HuH-7.5 (cell line): ENCODE data around the gene IGF2.

Experiments used
- DNase-seq: peaks from one replicate; pipeline ENCODE4 v3.0.0; 2011; ENCODE audit warnings: low spot score

IGF2 gene

GRCh38 chr11:2103668-2104523, 35.3 kb downstream of the IGF2 start:
- no peak for DNase-seq

- DNase-seq: no peak
These were observed 36.3 kb downstream of the IGF2 start for GRCh38 chr11:2102883-2103213.

GRCh38 chr11:2102132-2102882, 36.9 kb downstream of the IGF2 start:
- peak; percentile 67 for DNase-seq

DNA sequence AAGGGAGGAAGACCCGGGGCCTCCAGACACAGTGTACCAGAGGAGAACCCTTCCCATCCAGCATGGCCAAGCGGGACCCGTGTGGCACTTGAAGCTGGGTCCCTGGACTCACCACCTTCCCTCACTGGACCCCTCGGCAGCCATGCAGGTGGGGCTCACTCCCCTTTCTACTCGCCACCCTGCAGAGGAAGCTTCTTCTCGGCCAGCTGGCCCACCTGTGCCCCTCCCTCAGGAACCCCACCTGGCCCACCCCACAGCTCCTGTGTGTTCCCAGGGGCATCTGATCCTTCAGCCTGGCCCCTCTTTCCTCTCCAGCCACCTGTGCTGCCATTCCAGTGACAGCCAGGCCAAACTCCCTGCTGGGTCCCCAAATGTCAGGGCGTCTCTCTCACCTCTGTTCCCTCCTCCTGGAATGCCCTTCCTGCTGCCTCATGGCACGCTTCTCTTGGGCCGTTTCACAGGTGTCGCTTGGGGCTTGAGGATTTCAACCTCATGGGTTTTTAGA, 38.0 kb downstream of the IGF2 start:
- no peak for DNase-seq

GRCh38 chr11:2100361-2101170, 38.6 kb downstream of the IGF2 start:
- DNase-seq: no peak

DNA sequence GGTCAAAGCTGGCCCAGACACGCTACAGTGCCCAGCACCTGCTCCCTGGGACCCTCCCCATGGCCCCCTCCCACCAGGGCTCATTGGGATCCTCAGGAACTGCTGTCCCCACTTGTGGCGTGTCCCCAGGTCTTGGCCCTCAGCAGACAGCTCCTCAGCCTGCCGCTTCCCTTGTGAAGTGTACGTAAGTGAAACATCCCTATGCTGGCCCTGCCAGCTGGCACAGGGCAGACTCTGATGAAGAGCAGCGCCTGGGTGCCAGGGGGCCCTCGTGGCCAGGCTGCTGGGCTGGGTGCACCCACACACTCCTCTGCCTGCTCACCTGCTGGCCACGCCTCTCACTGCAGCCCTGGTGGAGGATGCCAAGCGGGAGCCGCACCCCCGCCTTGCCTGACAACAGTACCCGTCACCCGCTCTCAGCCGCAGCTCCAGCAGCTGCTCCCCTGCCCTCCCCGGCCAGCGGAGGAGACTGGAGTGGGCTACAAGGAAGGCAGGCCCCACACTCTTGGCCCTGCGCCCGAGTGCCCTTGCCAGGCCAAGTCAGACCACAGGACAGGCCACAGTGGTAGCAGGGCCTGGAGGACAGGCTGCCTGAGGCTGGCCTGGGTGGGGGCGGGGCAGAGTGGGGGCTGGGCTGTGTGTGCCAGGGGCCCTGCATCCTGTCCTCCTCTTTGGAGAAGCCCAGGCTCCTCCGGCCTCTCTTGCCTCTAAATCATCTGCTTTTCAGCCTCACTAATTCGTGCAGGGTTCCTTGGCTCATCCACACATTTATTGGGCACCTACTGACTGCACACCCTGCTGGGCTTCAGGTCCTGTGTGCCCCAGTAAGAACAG, 39.5 kb downstream of the IGF2 start:
- DNase-seq: no peak

DNA sequence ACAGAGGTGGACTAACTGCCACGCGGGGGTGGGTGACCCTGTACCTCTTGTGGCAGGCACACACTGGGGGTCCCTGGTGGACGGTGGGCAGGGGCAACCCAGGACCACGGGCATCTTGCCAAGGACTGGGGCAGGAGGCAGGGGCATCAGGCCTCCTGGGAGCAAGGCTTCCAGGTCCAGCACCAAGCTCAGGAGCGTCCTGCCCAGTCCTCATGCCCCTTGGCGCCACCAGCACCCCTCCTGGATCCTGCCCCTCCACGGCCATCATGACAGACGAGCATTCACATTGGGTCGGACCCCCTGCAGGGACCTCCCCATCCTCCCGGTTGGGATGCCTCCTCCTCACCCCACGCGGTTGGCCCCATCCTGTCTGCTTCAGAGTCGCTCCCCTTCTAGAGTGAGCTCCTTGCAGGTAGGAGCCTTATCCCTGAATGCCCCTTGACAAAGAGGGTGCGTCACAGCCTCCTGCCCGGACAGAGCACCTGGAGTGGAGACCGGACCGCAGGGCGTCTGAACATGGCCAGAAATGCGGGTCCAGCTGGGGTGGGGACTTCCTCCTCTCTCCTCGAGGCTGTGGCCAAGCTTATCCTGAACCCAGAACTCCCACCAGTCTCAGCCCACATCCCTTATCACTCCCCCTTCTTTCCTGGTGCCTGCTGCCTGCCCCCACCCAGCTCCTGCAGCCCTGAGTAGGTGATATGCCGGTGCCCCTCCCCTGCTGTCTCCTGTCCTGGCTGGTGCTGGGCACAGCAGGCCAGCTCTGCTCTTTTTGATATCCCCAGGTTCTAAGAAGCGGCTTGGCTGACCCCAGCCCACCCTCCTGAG, 40.3 kb downstream of the IGF2 start:
- DNase-seq: no peak

GRCh38 chr11:2097998-2098690, 41.0 kb downstream of the IGF2 start:
- DNase-seq: no peak

GRCh38 chr11:2097356-2097997, 41.7 kb downstream of the IGF2 start:
- DNase-seq: peak; percentile 80

DNA sequence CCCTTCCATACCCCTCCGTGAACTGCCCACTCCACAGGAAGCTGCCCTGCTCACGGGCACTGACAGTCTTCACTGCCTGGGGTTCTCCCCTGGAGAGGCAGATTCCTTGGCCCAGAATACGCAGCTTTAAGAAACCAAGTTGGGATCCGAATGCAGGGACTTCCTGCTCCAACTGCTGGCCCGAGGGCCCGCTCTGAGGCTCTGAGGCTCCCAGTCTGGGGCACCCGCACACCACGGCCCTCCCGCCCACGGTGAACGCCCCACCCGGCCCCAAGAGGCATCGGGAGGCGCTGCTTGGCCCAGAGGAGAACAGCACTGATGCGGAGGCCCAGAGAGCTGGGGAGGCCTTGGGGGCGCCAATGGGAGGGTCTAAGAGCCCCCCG, 42.3 kb downstream of the IGF2 start:
- no peak for DNase-seq

- no peak for DNase-seq
These were observed 42.9 kb downstream of the IGF2 start for GRCh38 chr11:2096011-2096918.

DNA sequence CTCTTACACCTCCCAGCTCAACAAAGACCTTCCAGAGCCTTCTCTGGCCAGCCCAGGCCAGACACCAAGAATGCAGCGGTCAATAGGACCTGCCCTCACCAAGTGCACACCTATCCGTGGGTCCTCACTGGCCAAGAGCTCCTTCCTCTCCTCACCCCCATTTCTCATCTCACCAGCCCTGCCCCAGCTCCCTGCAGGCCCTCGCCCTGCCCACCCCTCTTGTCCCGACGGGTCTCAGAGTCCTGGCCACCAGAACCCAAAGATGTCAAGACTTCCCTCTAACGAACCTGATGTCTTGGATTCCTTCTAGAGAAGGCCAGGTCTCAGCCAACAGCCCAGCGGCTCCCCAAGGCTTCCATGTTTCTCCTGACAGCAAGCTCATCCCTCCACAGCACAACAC, 43.6 kb downstream of the IGF2 start:
- no peak for DNase-seq

DNA sequence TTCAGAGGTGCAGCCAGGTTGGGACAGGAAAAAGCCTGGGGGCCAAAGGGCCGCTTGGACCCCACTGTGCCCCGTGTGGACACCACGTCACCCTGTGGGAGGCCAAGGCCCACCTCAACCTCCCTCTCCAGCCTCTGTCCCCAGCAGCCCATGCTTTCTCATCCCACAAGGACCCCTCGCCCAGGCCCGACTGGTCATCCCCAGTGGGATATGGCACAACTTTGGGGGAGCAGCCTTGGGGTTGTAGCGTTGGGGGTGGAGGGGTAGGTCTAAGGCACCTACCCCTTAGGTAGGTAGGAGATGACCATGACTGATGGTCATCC, 44.0 kb downstream of the IGF2 start:
- no peak for DNase-seq

DNA sequence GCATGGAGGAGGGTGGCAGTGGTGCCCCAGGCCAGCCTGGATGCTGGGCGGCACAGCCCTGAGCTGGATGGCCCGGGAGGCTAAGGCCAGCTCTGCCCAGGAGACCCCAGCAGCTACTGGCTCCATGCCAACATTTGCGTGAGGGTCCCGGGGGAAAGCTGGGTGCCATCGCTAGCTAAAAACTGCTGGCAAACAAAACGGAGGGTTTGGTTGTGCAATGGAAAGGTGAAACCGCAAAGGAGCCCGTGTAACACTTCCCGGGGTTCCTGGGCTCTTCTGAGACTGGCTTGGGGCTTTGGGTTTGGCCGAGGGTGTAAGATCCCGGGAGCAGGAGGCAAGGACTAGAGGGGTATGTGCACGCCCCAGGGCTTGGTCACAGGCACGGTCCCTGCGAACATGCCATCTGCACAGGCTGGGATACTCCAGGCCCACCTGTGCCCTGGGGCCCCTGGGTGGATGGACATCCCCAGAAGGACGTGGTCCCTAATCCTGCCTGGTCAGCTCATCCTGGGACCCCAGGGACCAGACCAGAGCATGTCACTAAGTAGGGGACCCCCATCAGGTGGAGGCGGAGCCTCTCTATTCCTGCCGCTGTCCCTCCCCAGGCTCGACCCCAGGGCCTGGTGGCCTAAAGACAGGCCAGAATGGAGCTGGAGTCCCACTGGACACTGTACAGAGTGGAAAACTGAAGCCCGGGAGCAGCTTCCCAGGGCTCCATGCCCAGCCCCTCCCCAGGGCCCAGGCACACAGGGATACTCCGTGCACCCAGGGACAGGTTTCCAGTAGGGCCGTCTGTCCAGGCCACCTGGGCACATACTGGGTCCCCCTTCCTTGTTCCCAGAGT, 44.6 kb downstream of the IGF2 start:
- DNase-seq: no peak

- no peak for DNase-seq
These were observed 45.4 kb downstream of the IGF2 start for GRCh38 chr11:2093575-2094353.

DNA sequence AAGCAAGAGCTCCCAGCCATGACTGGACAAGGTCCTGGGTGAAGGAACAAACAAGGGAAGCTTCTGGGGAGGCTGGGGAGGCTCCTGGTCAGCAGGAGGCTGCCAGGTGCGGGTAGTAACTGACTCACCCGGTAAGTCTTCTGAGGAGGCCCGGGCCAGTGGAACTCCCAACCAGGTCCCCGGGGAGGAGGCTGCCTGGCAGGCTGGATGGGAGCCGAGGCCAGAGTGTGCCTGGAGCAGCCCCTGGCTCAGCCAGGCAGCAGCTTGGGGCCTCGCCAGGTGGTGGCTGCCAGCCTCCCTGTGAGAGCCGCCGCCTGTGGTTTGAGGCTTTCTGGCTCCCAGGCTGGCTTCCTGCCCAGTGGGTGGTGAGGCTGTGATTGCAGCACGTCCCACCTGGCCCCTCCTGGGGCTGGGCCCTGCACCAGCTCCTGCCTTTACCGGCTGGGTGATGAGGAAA, 46.2 kb downstream of the IGF2 start:
- DNase-seq: no peak

GRCh38 chr11:2092464-2092910, 46.7 kb downstream of the IGF2 start:
- DNase-seq: no peak
